GM23248 (cell line): ENCODE results near the gene INO80. TPM values are rescaled to one million over a fixed set of nuclear protein-coding genes. Genes with fewer than 3 reads are reported as not detected.

Source experiments
- DNase-seq: peaks from one replicate; pipeline ENCODE4 v3.0.0-alpha.2; 2015
- H2AFZ ChIP-seq: fragments of 200-600 bp; sonication (generic); 2 replicates; pipeline ENCODE4 v1.6.1; 2016; ENCODE audit warnings: antibody characterized with exemption
- H3F3A ChIP-seq: fragments of 200-600 bp; sonication (generic); 2 replicates; pipeline ENCODE4 v1.6.1; 2016; ENCODE audit warnings: mild to moderate bottlenecking, antibody characterized with exemption, mixed run types; ENCODE audit not compliant: insufficient read depth
- H3K27ac ChIP-seq: fragments of 200-600 bp; sonication (generic); 2 replicates; pipeline ENCODE4 v1.5.1; 2016; ENCODE audit warnings: mild to moderate bottlenecking
- H3K27me3 ChIP-seq: fragments of 200-600 bp; sonication (generic); replicated peaks from 2 replicates; pipeline ENCODE4 v1.6.1; 2016; ENCODE audit warnings: mild to moderate bottlenecking; ENCODE audit not compliant: insufficient read depth
- H3K36me3 ChIP-seq: fragments of 200-600 bp; sonication (generic); 2 replicates; pipeline ENCODE4 v1.6.1; 2016; ENCODE audit warnings: low read depth, mild to moderate bottlenecking
- H3K4me1 ChIP-seq: fragments of 200-600 bp; sonication (generic); 2 replicates; pipeline ENCODE4 v1.6.1; 2016; ENCODE audit warnings: mild to moderate bottlenecking; ENCODE audit not compliant: insufficient read depth
- H3K4me2 ChIP-seq: fragments of 200-600 bp; sonication (generic); one replicate; pipeline ENCODE4 v1.6.1; 2016; ENCODE audit warnings: mild to moderate bottlenecking; ENCODE audit not compliant: unreplicated experiment
- H3K4me3 ChIP-seq: fragments of 200-600 bp; sonication (generic); 2 replicates; pipeline ENCODE4 v1.5.1; 2016; ENCODE audit warnings: mild to moderate bottlenecking
- H3K79me2 ChIP-seq: fragments of 200-600 bp; sonication (generic); 2 replicates; pipeline ENCODE4 v1.6.1; 2016; ENCODE audit warnings: mild to moderate bottlenecking; ENCODE audit not compliant: insufficient read depth
- H3K9ac ChIP-seq: fragments of 200-600 bp; sonication (generic); 2 replicates; pipeline ENCODE4 v1.6.1; 2016; ENCODE audit warnings: mild to moderate bottlenecking
- H3K9me2 ChIP-seq: fragments of 200-600 bp; sonication (generic); 2 replicates; pipeline ENCODE4 v1.6.1; 2016; ENCODE audit warnings: mixed run types, mild to moderate bottlenecking, moderate library complexity; ENCODE audit not compliant: insufficient read depth
- H3K9me3 ChIP-seq: fragments of 200-600 bp; sonication (generic); one replicate; pipeline ENCODE4 v1.6.1; 2017; ENCODE audit warnings: low read depth
- H4K20me1 ChIP-seq: fragments of 200-600 bp; sonication (generic); 2 replicates; pipeline ENCODE4 v1.6.0; 2016; ENCODE audit not compliant: insufficient read depth
- EZH2 ChIP-seq: fragments of 200-600 bp; sonication (generic); IDR thresholded peaks from 2 replicates; pipeline ENCODE4 v1.6.1; 2018; ENCODE audit warnings: antibody characterized with exemption, mild to moderate bottlenecking; ENCODE audit not compliant: insufficient read depth, poor library complexity, severe bottlenecking
- EZH2phosphoT487 ChIP-seq: fragments of 200-600 bp; sonication (generic); IDR thresholded peaks from 2 replicates; pipeline ENCODE4 v1.6.1; 2018; ENCODE audit warnings: antibody characterized with exemption, moderate library complexity, mild to moderate bottlenecking, low read depth; ENCODE audit not compliant: insufficient read depth
- WGBS, 2 experiments: methylation state at CpG; one replicate each; pipeline ENCODE4 v1.1.6; 2015 to 2017; ENCODE audit warnings: low lambda C conversion rate in 2 of 2, low coverage in 1 of 2; ENCODE audit errors: missing lambda C conversion rate in 2 of 2; 5-methylcytosine and 5-hydroxymethylcytosine counted together
- in situ Hi-C: fragments of 300-500 bp; cut with MboI; formaldehyde crosslinking; loops from 2 replicates; pipeline ENCODE4 v1.15.0; 2020
- polyA plus RNA-seq: library from polyadenylated mRNA; unstranded; fragments of >200 nt; fragmentation: Nextera tagmentation; extraction: Ambion mirVana; gene quantifications from 2 replicates; pipeline ENCODE4 v1.2.1, GENCODE V29; 2016
- total RNA-seq: library from RNA; depleted of rRNA; stranded (reverse); fragments of >200 nt; shearing (Covaris generic); gene quantifications from 2 replicates; pipeline ENCODE4 v1.2.3, GENCODE V29; 2014

The INO80 gene
- total and polyA plus RNA-seq, 2 experiments from 2014 or later = 5.3 to 25.9 TPM

- Histone ChIP-seq H3K9me3 (no peaks in the 10 kb centered on the region), H3K36me3 (peaks cover 19% of the 10 kb centered on the region; the same call in 1 of the 2 replicates), H2AFZ (peak within 1 kb of the TSS; percentile 83), H3K9me2 (no peaks in the 10 kb centered on the region), H3K4me3 (peak within 1 kb of the TSS; percentile 83), H3K27me3 (no peaks in the 10 kb centered on the region), H3K4me1 (peaks cover 32% of the 10 kb centered on the region), H3F3A (peaks cover 18% of the 10 kb centered on the region), H3K79me2 (peaks cover 32% of the 10 kb centered on the region), H3K4me2 (peak within 1 kb of the TSS; percentile 84), H3K27ac (peak within 1 kb of the TSS; percentile 80), H4K20me1 (no peaks in the 10 kb centered on the region; the same call in 1 of the 2 replicates), H3K9ac (peak within 1 kb of the TSS; percentile 82)
- 1 to 2% methylated on average over 52 to 65 of the region's 72 CpGs for WGBS, 2 experiments
- DNase-seq = peak; percentile 96
- TF ChIP-seq EZH2 (no peak), EZH2phosphoT487 (no peak)
- in situ Hi-C loops = no loop called here
Measured at GRCh38 chr15:40952901-40953712, 163.0 kb downstream of the INO80 start, which contains the start of gene CHAC1. CHAC1 (plus strand) TSS chr15:40953471; CDS start chr15:40953584, 113 bp downstream.

- no peak for DNase-seq
- H3K9ac ChIP-seq = peak overlapping the region; percentile 82
- H4K20me1 ChIP-seq = no peaks in the 10 kb centered on the region; the same call in 1 of the 2 replicates
- peaks cover 32% of the 10 kb centered on the region for H3K79me2 ChIP-seq
- in situ Hi-C loops = no loop called here
- H3K27ac ChIP-seq = peak overlapping the region; percentile 80
- H3K4me1 ChIP-seq = peaks cover 32% of the 10 kb centered on the region
- H3F3A ChIP-seq = peaks cover 17% of the 10 kb centered on the region
- no peak for TF ChIP-seq EZH2
- no peak for TF ChIP-seq EZH2phosphoT487
- peak overlapping the region; percentile 83 for H3K4me3 ChIP-seq
- H2AFZ ChIP-seq = peak overlapping the region; percentile 83
- H3K27me3 ChIP-seq = no peaks in the 10 kb centered on the region
- H3K4me2 ChIP-seq = peak overlapping the region; percentile 84
- no peaks in the 10 kb centered on the region for H3K9me3 ChIP-seq
- 53 to 56% methylated on average over 23 of the region's 23 CpGs for WGBS, 2 experiments
- peaks cover 19% of the 10 kb centered on the region; the same call in 1 of the 2 replicates for H3K36me3 ChIP-seq
- no peaks in the 10 kb centered on the region for H3K9me2 ChIP-seq
Measured at GRCh38 chr15:40952301-40952900, 163.7 kb downstream of the INO80 start.

GRCh38 chr15:40951764-40952163 lies 164.3 kb downstream of the INO80 start:
- 74 to 75% methylated on average over 4 of the region's 4 CpGs for WGBS, 2 experiments
- Histone ChIP-seq H3K4me1 (peaks cover 29% of the 10 kb centered on the region), H3K4me3 (peak overlapping the region; percentile 83), H3K79me2 (peaks cover 32% of the 10 kb centered on the region), H3K9me2 (no peaks in the 10 kb centered on the region), H3F3A (peaks cover 11% of the 10 kb centered on the region; the same call in 1 of the 2 replicates), H3K27ac (0 out of 2 replicates have a peak overlapping the region, but pooled peaks have one; percentile 80), H4K20me1 (no peaks in the 10 kb centered on the region; the same call in 1 of the 2 replicates), H3K9me3 (no peaks in the 10 kb centered on the region), H3K4me2 (no peak overlapping the region), H2AFZ (peak overlapping the region; percentile 83), H3K36me3 (peaks cover 13% of the 10 kb centered on the region; the same call in 1 of the 2 replicates), H3K27me3 (no peaks in the 10 kb centered on the region), H3K9ac (no peak overlapping the region)
- in situ Hi-C loops = no loop called here
- TF ChIP-seq EZH2phosphoT487 (no peak), EZH2 (no peak)
- DNase-seq = no peak

- 54 to 61% methylated on average over 7 of the region's 7 CpGs for WGBS, 2 experiments
- Histone ChIP-seq H3K4me1 (peaks cover 9% of the 10 kb centered on the region), H3K9me2 (no peaks in the 10 kb centered on the region), H3K9ac (no peak overlapping the region), H3K27me3 (no peaks in the 10 kb centered on the region), H4K20me1 (no peaks in the 10 kb centered on the region), H3K4me2 (no peak overlapping the region), H3K79me2 (peaks cover 16% of the 10 kb centered on the region), H3K9me3 (no peaks in the 10 kb centered on the region), H3F3A (peaks cover 9% of the 10 kb centered on the region; the same call in 1 of the 2 replicates), H2AFZ (no peak overlapping the region), H3K27ac (no peak overlapping the region), H3K4me3 (no peak overlapping the region), H3K36me3 (no peaks in the 10 kb centered on the region)
- DNase-seq = no peak
- in situ Hi-C loops = no loop called here
- TF ChIP-seq EZH2 (no peak), EZH2phosphoT487 (no peak)
Measured at GRCh38 chr15:40949756-40950207, 166.3 kb downstream of the INO80 start.
